AG09319 (cell line): ENCODE results near the gene RAD51B.

ENCODE experiments used
- DNase-seq: peaks from one replicate; pipeline ENCODE4 v3.0.0-alpha.2; 2010; ENCODE audit warnings: low read depth; ENCODE audit errors: extremely low read depth
- TF ChIP-seq, protein P1 (sequence below): IDR thresholded peaks from 2 replicates; pipeline ENCODE4 v1.5.1; 2011; ENCODE audit warnings: low read depth, mild to moderate bottlenecking, inconsistent platforms, low read length, moderate library complexity

Gene RAD51B

DNA sequence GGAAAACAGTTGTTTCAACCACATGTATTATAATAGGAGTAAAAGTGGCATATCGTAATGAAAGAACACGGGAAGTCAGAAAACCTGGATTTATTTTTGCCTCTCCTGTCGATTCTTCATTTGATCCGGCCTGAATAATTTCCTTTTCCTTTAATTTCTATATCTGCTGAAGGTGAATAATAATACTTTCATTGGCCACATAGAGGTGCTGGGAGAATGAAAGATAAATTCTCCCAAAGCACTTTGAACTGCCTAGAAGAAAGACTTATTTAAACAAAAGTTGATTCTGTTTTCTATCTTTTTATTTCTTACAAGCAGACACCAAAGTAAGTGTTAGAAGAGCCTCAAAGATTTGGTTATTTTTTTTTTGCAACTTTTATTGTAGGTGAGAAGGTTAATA, 339.1 kb downstream of the RAD51B start:
- no peak for DNase-seq
- TF ChIP-seq, protein P1, sequence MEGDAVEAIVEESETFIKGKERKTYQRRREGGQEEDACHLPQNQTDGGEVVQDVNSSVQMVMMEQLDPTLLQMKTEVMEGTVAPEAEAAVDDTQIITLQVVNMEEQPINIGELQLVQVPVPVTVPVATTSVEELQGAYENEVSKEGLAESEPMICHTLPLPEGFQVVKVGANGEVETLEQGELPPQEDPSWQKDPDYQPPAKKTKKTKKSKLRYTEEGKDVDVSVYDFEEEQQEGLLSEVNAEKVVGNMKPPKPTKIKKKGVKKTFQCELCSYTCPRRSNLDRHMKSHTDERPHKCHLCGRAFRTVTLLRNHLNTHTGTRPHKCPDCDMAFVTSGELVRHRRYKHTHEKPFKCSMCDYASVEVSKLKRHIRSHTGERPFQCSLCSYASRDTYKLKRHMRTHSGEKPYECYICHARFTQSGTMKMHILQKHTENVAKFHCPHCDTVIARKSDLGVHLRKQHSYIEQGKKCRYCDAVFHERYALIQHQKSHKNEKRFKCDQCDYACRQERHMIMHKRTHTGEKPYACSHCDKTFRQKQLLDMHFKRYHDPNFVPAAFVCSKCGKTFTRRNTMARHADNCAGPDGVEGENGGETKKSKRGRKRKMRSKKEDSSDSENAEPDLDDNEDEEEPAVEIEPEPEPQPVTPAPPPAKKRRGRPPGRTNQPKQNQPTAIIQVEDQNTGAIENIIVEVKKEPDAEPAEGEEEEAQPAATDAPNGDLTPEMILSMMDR = no peak

DNA sequence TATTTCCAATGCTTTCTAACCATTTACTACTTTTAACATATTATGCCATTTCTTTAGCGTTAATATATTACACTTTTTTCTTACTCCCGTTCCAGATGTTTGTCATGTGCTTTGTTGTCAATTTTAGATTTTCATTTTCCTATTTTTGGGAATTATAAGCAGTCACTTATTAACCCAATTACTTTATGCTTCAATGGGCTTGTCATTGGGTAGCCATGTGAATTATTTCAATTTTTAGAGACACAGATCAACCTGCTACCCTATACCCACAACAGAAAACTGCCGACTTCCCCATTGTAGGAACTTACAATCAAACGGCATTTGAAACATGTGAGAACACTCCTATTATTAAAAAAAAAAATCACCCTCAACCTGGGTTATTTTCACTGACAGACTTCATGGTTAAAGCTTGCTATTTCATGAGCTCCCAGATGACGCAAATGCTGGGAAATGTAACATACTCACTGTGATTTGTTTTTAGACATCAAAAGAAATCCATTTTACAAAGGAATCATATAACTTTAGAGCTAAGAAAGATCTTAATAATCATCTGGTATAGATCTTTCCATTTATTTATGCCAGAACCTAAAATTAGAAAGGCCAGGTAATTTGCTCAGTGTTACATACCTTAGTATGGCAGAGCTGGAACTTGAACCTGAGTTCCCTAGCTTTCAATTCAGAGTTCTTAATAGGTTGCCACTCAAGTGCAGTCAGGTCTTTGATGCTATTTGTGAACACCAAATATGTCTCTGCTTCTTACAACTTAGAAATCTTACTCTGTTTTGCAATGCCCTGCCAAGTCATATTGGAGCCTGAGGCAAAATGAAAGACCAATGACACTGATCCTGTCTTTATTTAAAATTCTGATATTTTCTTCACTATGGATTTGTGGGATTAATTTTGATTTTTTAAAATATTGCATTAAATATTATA, 340.4 kb downstream of the RAD51B start:
- no peak for DNase-seq
- TF ChIP-seq, protein P1 = no peak

DNA sequence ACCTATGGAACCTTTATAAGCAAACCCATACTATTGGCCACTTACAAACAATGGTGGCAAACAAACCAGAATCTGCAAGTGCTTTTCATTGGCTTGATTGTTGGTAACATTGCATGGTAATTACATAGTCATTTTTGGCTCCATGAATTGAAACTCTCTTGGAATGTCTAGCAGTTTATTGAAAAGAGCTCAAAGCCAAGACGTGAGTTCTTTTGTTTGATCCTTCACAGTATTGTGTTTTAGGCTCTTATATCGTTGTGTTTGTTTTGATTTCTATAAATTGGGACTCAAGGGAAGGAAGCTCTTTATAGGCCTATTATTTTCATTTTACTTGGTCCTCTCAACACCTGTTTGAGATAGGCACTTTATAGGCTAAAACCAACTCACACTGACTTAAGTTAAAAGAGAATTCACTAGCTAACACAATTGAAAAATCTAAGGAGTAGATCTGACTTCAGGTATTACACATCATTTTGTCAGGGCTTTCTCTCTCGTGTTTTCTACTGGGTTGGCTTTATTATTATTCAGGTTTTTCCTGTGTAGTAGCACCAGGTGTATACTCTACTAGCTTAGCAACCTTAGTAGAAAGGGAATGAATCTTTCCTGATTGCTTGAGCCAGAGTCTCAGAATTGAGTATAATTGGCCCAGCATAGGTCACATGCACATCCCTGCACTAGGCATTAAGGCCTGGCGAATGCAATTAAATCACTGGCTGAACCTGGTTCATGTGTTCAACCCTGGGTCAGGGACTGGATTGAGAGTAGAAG, 341.4 kb downstream of the RAD51B start:
- no peak for DNase-seq
- TF ChIP-seq, protein P1 = no peak

DNA sequence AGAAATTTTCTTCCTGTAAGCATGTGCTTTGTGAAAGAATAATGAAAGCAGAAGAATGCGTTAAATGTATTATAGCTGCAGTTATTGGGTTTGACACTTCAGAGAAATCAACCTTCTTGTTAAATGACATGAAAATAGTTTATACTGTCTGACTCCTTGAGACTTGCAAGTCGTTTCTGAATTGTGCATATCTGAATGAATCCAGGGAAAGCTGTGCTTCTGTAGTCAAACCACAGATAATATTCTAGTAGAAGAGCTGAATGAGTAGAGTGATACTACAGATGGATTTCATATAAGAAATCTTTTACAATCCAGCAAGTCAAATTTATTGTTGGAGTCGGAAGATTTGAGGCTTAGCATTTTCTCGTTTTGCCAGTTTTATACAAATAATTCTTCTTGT, 343.3 kb downstream of the RAD51B start:
- DNase-seq = no peak
- TF ChIP-seq, protein P1 = no peak

DNA sequence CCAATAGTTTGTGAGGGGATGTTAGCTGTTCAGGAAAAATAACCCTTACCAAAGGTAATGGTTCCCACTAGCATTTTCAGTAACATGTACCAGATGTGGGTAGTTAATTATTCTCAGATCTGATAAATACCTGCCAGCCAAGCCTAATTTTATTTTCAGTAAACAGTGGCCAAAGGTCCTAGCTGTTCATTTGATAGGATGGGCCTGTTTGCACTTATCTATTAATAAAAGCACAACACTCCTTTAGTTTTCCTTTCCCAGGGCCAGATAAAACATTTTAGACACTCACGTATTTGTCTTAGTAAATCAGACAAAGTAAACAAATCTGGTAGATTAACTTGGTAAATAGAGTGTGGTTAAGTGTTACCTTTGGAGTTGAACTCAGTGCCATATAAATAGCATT, 345.1 kb downstream of the RAD51B start:
- no peak for DNase-seq
- TF ChIP-seq, protein P1 = no peak

DNA sequence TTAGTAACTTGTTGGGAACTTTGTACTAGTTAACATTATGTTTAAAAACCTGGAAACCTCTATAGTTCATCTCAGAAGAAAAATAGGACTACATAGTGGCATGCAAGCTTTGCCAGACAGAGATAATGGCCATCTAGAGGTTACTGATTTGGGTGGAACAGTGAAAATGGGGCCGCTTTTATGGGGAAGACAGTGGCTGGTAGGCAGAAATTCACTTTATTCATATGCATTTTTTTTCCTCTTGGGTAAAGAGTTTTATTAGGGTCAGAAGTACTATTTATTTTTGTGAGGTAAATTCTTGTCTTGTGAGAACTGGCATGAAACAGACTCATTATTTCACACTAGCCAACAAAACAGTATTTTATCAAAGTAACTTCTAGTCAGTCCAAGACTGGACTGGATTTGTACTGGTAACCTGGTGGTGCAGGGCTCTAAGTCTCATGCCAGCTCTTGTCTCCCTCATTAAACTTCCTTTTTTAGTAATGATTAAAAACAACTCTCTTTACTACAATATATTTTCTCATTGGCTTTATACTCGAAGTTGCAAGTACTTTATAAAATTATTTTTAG, 345.8 kb downstream of the RAD51B start:
- no peak for DNase-seq
- TF ChIP-seq, protein P1 = no peak
